HEK293 (cell line): Measurements from ENCODE around the gene ALKBH4.

Experiments used
- SCRT2 ChIP-seq: fragments of 450-650 bp; formaldehyde crosslinking; IDR thresholded peaks from 2 replicates; pipeline ENCODE4 v1.5.1; 2016; ENCODE audit warnings: missing biosample characterization, missing genetic modification characterization
- TRIM28 ChIP-seq: IDR thresholded peaks from 2 replicates; pipeline ENCODE4 v1.6.1; 2011; ENCODE audit warnings: low read length, control low read depth, borderline replicate concordance
- ZNF366 ChIP-seq: fragments of 450-650 bp; formaldehyde crosslinking; conservative IDR thresholded peaks from 2 replicates; pipeline ENCODE4 v1.5.1; 2016; ENCODE audit warnings: missing biosample characterization, missing genetic modification characterization
- TF ChIP-seq, protein P1 (sequence below): fragments of 450-650 bp; formaldehyde crosslinking; IDR thresholded peaks from 2 replicates; pipeline ENCODE4 v1.5.1; 2016; ENCODE audit warnings: missing biosample characterization, missing genetic modification characterization, low read depth
- TF ChIP-seq, protein P2 (sequence below): fragments of 450-650 bp; formaldehyde crosslinking; IDR thresholded peaks from 2 replicates; pipeline ENCODE4; 2016; ENCODE audit warnings: missing biosample characterization, missing genetic modification characterization
- TF ChIP-seq, protein P3 (sequence below): fragments of 450-650 bp; formaldehyde crosslinking; IDR thresholded peaks from 2 replicates; pipeline ENCODE4 v1.5.1; 2016; ENCODE audit warnings: missing biosample characterization, missing genetic modification characterization, borderline replicate concordance
- TF ChIP-seq, protein P4 (sequence below): fragments of 450-650 bp; formaldehyde crosslinking; IDR thresholded peaks from 2 replicates; pipeline ENCODE4 v1.5.1; 2016; ENCODE audit warnings: missing biosample characterization, missing genetic modification characterization

DNA sequence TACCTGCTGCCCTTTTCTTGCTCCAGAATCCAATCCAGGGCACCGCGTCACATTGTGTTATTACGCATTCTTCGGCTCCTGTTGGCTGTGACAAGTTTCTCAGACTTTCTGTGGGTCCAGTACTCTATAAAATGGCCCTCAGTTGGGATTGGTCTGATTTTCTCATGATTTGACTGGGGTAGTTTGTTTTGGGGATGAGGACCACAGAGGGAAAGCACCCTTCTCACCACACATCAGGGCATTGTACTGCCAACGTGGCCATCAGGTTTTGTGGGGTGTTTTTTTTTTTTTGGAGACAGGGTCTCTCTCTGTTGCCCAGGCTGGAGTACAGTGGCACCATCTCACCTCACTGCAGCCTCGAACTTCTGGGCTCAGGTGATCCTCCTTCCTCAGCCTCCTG, 48.3 kb downstream of the ALKBH4 start:
- TF ChIP-seq, protein P1, sequence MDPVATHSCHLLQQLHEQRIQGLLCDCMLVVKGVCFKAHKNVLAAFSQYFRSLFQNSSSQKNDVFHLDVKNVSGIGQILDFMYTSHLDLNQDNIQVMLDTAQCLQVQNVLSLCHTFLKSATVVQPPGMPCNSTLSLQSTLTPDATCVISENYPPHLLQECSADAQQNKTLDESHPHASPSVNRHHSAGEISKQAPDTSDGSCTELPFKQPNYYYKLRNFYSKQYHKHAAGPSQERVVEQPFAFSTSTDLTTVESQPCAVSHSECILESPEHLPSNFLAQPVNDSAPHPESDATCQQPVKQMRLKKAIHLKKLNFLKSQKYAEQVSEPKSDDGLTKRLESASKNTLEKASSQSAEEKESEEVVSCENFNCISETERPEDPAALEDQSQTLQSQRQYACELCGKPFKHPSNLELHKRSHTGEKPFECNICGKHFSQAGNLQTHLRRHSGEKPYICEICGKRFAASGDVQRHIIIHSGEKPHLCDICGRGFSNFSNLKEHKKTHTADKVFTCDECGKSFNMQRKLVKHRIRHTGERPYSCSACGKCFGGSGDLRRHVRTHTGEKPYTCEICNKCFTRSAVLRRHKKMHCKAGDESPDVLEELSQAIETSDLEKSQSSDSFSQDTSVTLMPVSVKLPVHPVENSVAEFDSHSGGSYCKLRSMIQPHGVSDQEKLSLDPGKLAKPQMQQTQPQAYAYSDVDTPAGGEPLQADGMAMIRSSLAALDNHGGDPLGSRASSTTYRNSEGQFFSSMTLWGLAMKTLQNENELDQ: no peak
- TF ChIP-seq SCRT2 (tag by site-specific recombination) (no peak), ZNF366 (tag by site-specific recombination) (no peak), TRIM28 (no peak)
- TF ChIP-seq, protein P2, sequence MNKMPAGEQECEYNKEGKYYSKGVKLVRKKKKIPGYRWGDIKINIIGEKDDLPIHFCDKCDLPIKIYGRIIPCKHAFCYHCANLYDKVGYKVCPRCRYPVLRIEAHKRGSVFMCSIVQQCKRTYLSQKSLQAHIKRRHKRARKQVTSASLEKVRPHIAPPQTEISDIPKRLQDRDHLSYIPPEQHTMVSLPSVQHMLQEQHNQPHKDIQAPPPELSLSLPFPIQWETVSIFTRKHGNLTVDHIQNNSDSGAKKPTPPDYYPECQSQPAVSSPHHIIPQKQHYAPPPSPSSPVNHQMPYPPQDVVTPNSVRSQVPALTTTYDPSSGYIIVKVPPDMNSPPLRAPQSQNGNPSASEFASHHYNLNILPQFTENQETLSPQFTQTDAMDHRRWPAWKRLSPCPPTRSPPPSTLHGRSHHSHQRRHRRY (tag by site-specific recombination): no peak
- TF ChIP-seq, protein P3, sequence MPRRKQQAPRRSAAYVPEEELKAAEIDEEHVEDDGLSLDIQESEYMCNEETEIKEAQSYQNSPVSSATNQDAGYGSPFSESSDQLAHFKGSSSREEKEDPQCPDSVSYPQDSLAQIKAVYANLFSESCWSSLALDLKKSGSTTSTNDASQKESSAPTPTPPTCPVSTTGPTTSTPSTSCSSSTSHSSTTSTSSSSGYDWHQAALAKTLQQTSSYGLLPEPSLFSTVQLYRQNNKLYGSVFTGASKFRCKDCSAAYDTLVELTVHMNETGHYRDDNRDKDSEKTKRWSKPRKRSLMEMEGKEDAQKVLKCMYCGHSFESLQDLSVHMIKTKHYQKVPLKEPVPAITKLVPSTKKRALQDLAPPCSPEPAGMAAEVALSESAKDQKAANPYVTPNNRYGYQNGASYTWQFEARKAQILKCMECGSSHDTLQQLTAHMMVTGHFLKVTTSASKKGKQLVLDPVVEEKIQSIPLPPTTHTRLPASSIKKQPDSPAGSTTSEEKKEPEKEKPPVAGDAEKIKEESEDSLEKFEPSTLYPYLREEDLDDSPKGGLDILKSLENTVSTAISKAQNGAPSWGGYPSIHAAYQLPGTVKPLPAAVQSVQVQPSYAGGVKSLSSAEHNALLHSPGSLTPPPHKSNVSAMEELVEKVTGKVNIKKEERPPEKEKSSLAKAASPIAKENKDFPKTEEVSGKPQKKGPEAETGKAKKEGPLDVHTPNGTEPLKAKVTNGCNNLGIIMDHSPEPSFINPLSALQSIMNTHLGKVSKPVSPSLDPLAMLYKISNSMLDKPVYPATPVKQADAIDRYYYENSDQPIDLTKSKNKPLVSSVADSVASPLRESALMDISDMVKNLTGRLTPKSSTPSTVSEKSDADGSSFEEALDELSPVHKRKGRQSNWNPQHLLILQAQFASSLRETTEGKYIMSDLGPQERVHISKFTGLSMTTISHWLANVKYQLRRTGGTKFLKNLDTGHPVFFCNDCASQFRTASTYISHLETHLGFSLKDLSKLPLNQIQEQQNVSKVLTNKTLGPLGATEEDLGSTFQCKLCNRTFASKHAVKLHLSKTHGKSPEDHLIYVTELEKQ: no peak
- TF ChIP-seq, protein P4, sequence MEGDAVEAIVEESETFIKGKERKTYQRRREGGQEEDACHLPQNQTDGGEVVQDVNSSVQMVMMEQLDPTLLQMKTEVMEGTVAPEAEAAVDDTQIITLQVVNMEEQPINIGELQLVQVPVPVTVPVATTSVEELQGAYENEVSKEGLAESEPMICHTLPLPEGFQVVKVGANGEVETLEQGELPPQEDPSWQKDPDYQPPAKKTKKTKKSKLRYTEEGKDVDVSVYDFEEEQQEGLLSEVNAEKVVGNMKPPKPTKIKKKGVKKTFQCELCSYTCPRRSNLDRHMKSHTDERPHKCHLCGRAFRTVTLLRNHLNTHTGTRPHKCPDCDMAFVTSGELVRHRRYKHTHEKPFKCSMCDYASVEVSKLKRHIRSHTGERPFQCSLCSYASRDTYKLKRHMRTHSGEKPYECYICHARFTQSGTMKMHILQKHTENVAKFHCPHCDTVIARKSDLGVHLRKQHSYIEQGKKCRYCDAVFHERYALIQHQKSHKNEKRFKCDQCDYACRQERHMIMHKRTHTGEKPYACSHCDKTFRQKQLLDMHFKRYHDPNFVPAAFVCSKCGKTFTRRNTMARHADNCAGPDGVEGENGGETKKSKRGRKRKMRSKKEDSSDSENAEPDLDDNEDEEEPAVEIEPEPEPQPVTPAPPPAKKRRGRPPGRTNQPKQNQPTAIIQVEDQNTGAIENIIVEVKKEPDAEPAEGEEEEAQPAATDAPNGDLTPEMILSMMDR (tag by site-specific recombination): no peak
